HG03565 (cell line): ENCODE measurements around the gene TMC5.

Experiments used
- ATAC-seq: cut with Tn5 transposase; IDR thresholded peaks from one replicate; pipeline ENCODE4 v1.9.1; 2021; ENCODE audit warnings: mild to moderate bottlenecking, moderate library complexity; ENCODE audit not compliant: unreplicated experiment

The TMC5 gene

GRCh38 chr16:19502395-19503131 is 84.9 kb downstream of the TMC5 start:
- ATAC-seq = no peak

GRCh38 chr16:19503461-19504075 is 85.9 kb downstream of the TMC5 start:
- ATAC-seq = no peak

GRCh38 chr16:19505600-19506303 is 88.1 kb downstream of the TMC5 start:
- ATAC-seq = no peak

- ATAC-seq = no peak
These were observed 89.3 kb downstream of the TMC5 start for GRCh38 chr16:19506965-19507364.

GRCh38 chr16:19507867-19508266 is 90.2 kb downstream of the TMC5 start:
- ATAC-seq = no peak

GRCh38 chr16:19512297-19512696 is 94.6 kb downstream of the TMC5 start:
- ATAC-seq = no peak

GRCh38 chr16:19513377-19514053 is 95.8 kb downstream of the TMC5 start:
- no peak for ATAC-seq

- ATAC-seq = no peak
These were observed 98.1 kb downstream of the TMC5 start for GRCh38 chr16:19515757-19516156.

- ATAC-seq = no peak
These were observed 99.9 kb downstream of the TMC5 start for GRCh38 chr16:19517424-19518089.

- no peak for ATAC-seq
These were observed 100.7 kb downstream of the TMC5 start for GRCh38 chr16:19518388-19518787.

GRCh38 chr16:19520861-19521331 is 103.2 kb downstream of the TMC5 start:
- no peak for ATAC-seq

GRCh38 chr16:19521471-19522396 is 104.1 kb downstream of the TMC5 start, which contains the start of gene GDE1:
Gene GDE1 (minus strand): TSS chr16:19522098. CDS start chr16:19521964, 134 bp downstream.
- ATAC-seq = peak; percentile 66

GRCh38 chr16:19522397-19522732 is 104.7 kb downstream of the TMC5 start:
- ATAC-seq = no peak

GRCh38 chr16:19522760-19523159 is 105.1 kb downstream of the TMC5 start:
- no peak for ATAC-seq

- no peak for ATAC-seq
These were observed 105.5 kb downstream of the TMC5 start for GRCh38 chr16:19523184-19523558.

- ATAC-seq = peak; percentile 56
These were observed 106.1 kb downstream of the TMC5 start, which contains the start of gene CCP110 for GRCh38 chr16:19523559-19524355. Gene CCP110 (plus strand): TSS chr16:19523942. CDS start chr16:19527882, 3,940 bp downstream.

- no peak for ATAC-seq
These were observed 106.6 kb downstream of the TMC5 start for GRCh38 chr16:19524356-19524615.

- no peak for ATAC-seq
These were observed 107.1 kb downstream of the TMC5 start for GRCh38 chr16:19524616-19525384.
